Upper lobe of right lung (tissue), 1 donor: ENCODE measurements around the gene RBP2. TPM values are rescaled to one million over a fixed set of nuclear protein-coding genes. Genes with fewer than 3 reads are reported as not detected.
A peak's percentile ranks its signal among the peaks of the same experiment; 100 is the strongest.

Source experiments
- ATAC-seq: fragments of 200-7000 bp; cut with Tn5 transposase; one replicate; pipeline ENCODE4 v1.9.1; 2020; ENCODE audit warnings: mild to moderate bottlenecking, moderate library complexity
- DNase-seq: peaks from one replicate; pipeline ENCODE4 v3.0.0-alpha.2; 2020
- H3K27ac ChIP-seq: fragments of 200-600 bp; one replicate; pipeline ENCODE4 v1.8.0; 2022
- H3K27me3 ChIP-seq: fragments of 200-600 bp; one replicate; pipeline ENCODE4 v1.8.0; 2022; ENCODE audit warnings: mild to moderate bottlenecking
- H3K36me3 ChIP-seq: fragments of 200-600 bp; one replicate; pipeline ENCODE4 v1.8.0; 2022
- H3K4me1 ChIP-seq: fragments of 200-600 bp; one replicate; pipeline ENCODE4 v1.8.0; 2022
- H3K4me3 ChIP-seq: fragments of 200-600 bp; one replicate; pipeline ENCODE4 v1.8.0; 2022; ENCODE audit warnings: mild to moderate bottlenecking
- H3K9me3 ChIP-seq: fragments of 200-600 bp; one replicate; pipeline ENCODE4 v1.8.0; 2022
- CTCF ChIP-seq: fragments of 200-600 bp; IDR thresholded peaks from one replicate; pipeline ENCODE4 v1.8.0; 2022; ENCODE audit warnings: antibody characterized with exemption
- intact Hi-C: fragments of 100-400 bp; cut with DNase I; formaldehyde crosslinking; loops from one replicate; pipeline ENCODE4 v1.11.0; 2022
- total RNA-seq: library from RNA; stranded (reverse); fragmentation: NEBNext Ultra II Directional; extraction: Animal tissue kit (Norgen Biotek cat#: 25700); gene quantifications from one replicate; pipeline ENCODE4 v1.2.1, GENCODE V29; 2021
- donor health status: DM: no; HTN: yes; CAD: no; lungs with severe emphysema.

Gene RBP2
- total RNA-seq, 1 donor from 2014 or later = 2.1 TPM

GRCh38 chr3:139517321-139518065, 41.2 kb upstream of the RBP2 start:
- DNase-seq (no peak), ATAC-seq (no peak)
- no peaks in the 10 kb centered on the region for H3K4me1 ChIP-seq
- no peak overlapping the region for H3K27ac ChIP-seq
- H3K27me3 ChIP-seq = no peaks in the 10 kb centered on the region
- intact Hi-C loops = no loop called here
- no peak overlapping the region for H3K4me3 ChIP-seq
- H3K9me3 ChIP-seq = no peaks in the 10 kb centered on the region
- H3K36me3 ChIP-seq = no peaks in the 10 kb centered on the region
- TF ChIP-seq CTCF = no peak

GRCh38 chr3:139514741-139515140, 38.4 kb upstream of the RBP2 start:
- no peak for TF ChIP-seq CTCF
- Histone ChIP-seq H3K4me3 (no peak overlapping the region), H3K36me3 (no peaks in the 10 kb centered on the region), H3K27ac (no peak overlapping the region), H3K27me3 (no peaks in the 10 kb centered on the region), H3K9me3 (no peaks in the 10 kb centered on the region), H3K4me1 (no peaks in the 10 kb centered on the region)
- intact Hi-C loops = no loop called here
- DNase-seq = no peak
- ATAC-seq = no peak

GRCh38 chr3:139509631-139510030, 33.3 kb upstream of the RBP2 start:
- Histone ChIP-seq H3K4me3 (no peak overlapping the region), H3K9me3 (no peaks in the 10 kb centered on the region), H3K27ac (no peak overlapping the region), H3K27me3 (no peaks in the 10 kb centered on the region), H3K4me1 (no peaks in the 10 kb centered on the region), H3K36me3 (no peaks in the 10 kb centered on the region)
- intact Hi-C loops = no loop called here
- no peak for ATAC-seq
- no peak for DNase-seq
- TF ChIP-seq CTCF = no peak

DNA sequence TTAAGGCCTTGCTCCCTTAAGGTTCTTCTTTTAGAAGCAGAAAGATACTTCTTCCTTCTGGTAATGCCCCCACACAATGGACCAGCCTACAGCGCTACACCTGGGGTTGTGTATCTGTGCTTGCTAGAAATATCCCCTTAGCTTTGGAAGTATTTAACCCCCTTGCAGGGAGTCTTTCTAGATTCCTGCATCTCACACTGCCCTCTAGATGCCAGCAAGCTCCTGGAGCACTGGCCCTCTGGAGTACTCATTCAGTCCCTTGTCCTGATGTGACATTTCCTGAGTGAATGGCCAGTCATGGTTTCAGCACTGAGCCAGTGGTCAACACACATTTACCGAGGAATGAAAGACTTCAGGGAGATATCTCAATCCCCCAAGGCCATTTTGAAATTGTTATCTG, 30.4 kb upstream of the RBP2 start:
- Histone ChIP-seq H3K9me3 (no peaks in the 10 kb centered on the region), H3K4me3 (no peak overlapping the region), H3K4me1 (no peaks in the 10 kb centered on the region), H3K36me3 (no peaks in the 10 kb centered on the region), H3K27ac (no peak overlapping the region), H3K27me3 (no peaks in the 10 kb centered on the region)
- no peak for DNase-seq
- TF ChIP-seq CTCF = no peak
- peak; percentile 49 for ATAC-seq
- intact Hi-C loops = no loop called here

DNA sequence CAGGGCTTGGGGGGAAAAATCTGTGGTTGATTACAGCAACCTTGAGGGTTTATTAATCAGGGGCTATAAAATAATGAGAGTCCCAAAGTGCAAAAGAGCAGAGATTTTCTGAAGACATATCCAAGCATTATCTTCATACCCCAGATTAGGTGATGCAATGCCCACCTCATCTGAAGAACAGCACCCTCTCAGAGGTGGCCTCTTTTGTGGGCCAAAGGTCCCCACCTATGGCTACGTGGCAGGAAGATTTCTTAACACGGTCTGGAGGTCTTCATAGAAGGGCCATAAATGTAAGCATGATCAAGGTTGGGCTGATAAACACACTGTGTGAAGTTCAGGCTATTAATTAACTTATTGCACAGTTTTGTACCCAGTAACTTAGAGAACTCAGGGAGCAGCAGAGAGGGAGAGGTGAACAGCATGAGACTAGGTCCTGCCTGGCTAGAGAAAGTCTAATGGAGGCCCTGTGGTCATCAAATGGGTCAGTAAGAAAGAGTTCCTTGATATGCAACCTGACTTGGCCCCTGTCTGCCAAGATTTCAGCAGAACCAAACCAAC, 29.6 kb upstream of the RBP2 start:
- Histone ChIP-seq H3K4me1 (no peaks in the 10 kb centered on the region), H3K36me3 (no peaks in the 10 kb centered on the region), H3K27me3 (no peaks in the 10 kb centered on the region), H3K27ac (no peak overlapping the region), H3K4me3 (no peak overlapping the region), H3K9me3 (no peaks in the 10 kb centered on the region)
- no peak for TF ChIP-seq CTCF
- intact Hi-C loops = no loop called here
- no peak for DNase-seq
- ATAC-seq = no peak
